ENCODE results near the gene SLC66A2.

SLC66A2 gene

GRCh38 chr18:79950515-79951341, 725 bp downstream of the SLC66A2 start:
- DNase-seq (ENCODE audit: low read depth in 2 of 2), result no peak

GRCh38 chr18:79949697-79950487, 1.6 kb downstream of the SLC66A2 start:
- DNase-seq (ENCODE audit: low read depth in 2 of 2), result no peak

- DNase-seq (ENCODE audit: low read depth in 2 of 2), result no peak
Measured at GRCh38 chr18:79948719-79949411, 2.6 kb downstream of the SLC66A2 start.

GRCh38 chr18:79947881-79948610, 3.4 kb downstream of the SLC66A2 start:
- no peak for DNase-seq (ENCODE audit: low read depth in 2 of 2)

- DNase-seq (ENCODE audit: low read depth in 2 of 2), result no peak
Measured at GRCh38 chr18:79947054-79947755, 4.2 kb downstream of the SLC66A2 start.

GRCh38 chr18:79945118-79946042, 6.1 kb downstream of the SLC66A2 start:
- no peak for DNase-seq (ENCODE audit: low read depth in 2 of 2)

- DNase-seq (ENCODE audit: low read depth in 2 of 2), result no peak
Measured at GRCh38 chr18:79944746-79945117, 6.7 kb downstream of the SLC66A2 start.

- no peak for DNase-seq (ENCODE audit: low read depth in 2 of 2)
Measured at GRCh38 chr18:79944126-79944731, 7.2 kb downstream of the SLC66A2 start.

- no peak for DNase-seq (ENCODE audit: low read depth in 2 of 2)
Measured at GRCh38 chr18:79943608-79944125, 7.8 kb downstream of the SLC66A2 start.

GRCh38 chr18:79942786-79943607, 8.5 kb downstream of the SLC66A2 start:
- DNase-seq (ENCODE audit: low read depth in 2 of 2), result no peak

- no peak for DNase-seq (ENCODE audit: low read depth in 2 of 2)
Measured at GRCh38 chr18:79942211-79942610, 9.2 kb downstream of the SLC66A2 start.

GRCh38 chr18:79941473-79942119, 9.9 kb downstream of the SLC66A2 start:
- DNase-seq (ENCODE audit: low read depth in 2 of 2), result no peak

- DNase-seq (ENCODE audit: low read depth in 2 of 2), result no peak
Measured at GRCh38 chr18:79940814-79941472, 10.5 kb downstream of the SLC66A2 start.

- no peak for DNase-seq (ENCODE audit: low read depth in 2 of 2)
Measured at GRCh38 chr18:79940126-79940813, 11.2 kb downstream of the SLC66A2 start.

GRCh38 chr18:79939096-79939495, 12.4 kb downstream of the SLC66A2 start:
- no peak for DNase-seq (ENCODE audit: low read depth in 2 of 2)

GRCh38 chr18:79938196-79938595, 13.3 kb downstream of the SLC66A2 start:
- no peak for DNase-seq (ENCODE audit: low read depth in 2 of 2)
